GM12891 (cell line): ENCODE measurements around the gene LATS2.
"Not testable (repeated sequence)": the region's sequence is repeated elsewhere in the genome, so short reads cannot be mapped to it uniquely, and the experiment has no call there.

ENCODE experiments used
- DNase-seq: peaks from one replicate; pipeline ENCODE4 v3.0.0; 2011; ENCODE audit warnings: low spot score; ENCODE audit not compliant: insufficient read length
- FAIRE-seq: peaks from 2 replicates; lab custom pipeline; 2011; peaks lifted over from hg19 to GRCh38; lab: Jason Lieb, UNC
- PAX5 ChIP-seq: IDR thresholded peaks from 2 replicates; pipeline ENCODE4 v1.6.1; 2011; ENCODE audit warnings: low read length, moderate library complexity, mild to moderate bottlenecking; ENCODE audit not compliant: insufficient read depth, severe bottlenecking
- POLR2A ChIP-seq: IDR thresholded peaks from 2 replicates; pipeline ENCODE4 v1.6.1; 2011; ENCODE audit warnings: low read depth, low read length, control low read depth
- POLR2AphosphoS5 ChIP-seq: IDR thresholded peaks from 2 replicates; pipeline ENCODE4 v1.6.1; 2011; ENCODE audit warnings: low read depth, low read length, control low read depth
- POU2F2 ChIP-seq: IDR thresholded peaks from 2 replicates; pipeline ENCODE4 v1.6.1; 2011; ENCODE audit warnings: low read depth, mild to moderate bottlenecking, control low read depth, low read length, moderate library complexity
- SPI1 ChIP-seq: IDR thresholded peaks from 2 replicates; pipeline ENCODE4 v1.6.1; 2011; ENCODE audit warnings: low read depth, low read length, control low read depth
- TAF1 ChIP-seq: IDR thresholded peaks from 2 replicates; pipeline ENCODE4 v1.6.1; 2011; ENCODE audit warnings: low read depth, low read length, control low read depth

Gene LATS2

GRCh38 chr13:21050288-21051197 lies 10.8 kb downstream of the LATS2 start:
- TF ChIP-seq PAX5 (no peak), SPI1 (no peak), POLR2AphosphoS5 (no peak), POLR2A (no peak), POU2F2 (no peak), TAF1 (no peak)
- FAIRE-seq (no peak), DNase-seq (no peak)

DNA sequence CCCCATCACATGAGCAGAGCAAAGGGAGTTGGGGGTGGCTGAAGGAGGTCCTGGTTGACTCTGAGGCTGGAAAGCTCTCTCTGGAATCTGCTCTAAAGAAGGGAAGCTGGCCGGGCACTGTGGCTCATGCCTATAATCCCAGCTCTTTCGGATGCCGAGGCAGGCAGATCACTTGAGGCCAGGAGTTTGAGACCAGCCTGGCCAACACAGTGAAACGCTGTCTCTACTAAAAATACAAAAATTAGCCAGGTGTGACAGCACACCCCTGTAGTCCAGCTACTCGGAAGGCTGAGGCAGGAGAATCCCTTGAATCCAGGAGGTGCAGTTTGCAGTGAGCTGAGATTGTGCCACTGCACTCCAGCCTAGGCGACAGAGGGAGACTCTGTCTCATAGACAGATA lies 11.7 kb downstream of the LATS2 start:
- FAIRE-seq, DNase-seq: not testable (repeated sequence)

- TF ChIP-seq TAF1, result no peak
- TF ChIP-seq PAX5, result no peak
- no peak for TF ChIP-seq POLR2A
- TF ChIP-seq POU2F2, result no peak
- no peak for TF ChIP-seq SPI1
- no peak for TF ChIP-seq POLR2AphosphoS5
- DNase-seq (no peak), FAIRE-seq (no peak)
These were observed 12.3 kb downstream of the LATS2 start for GRCh38 chr13:21048901-21049698.

- DNase-seq (no peak), FAIRE-seq (no peak)
These were observed 13.6 kb downstream of the LATS2 start for GRCh38 chr13:21047591-21048282.

GRCh38 chr13:21047087-21047486 lies 14.3 kb downstream of the LATS2 start:
- no peak for TF ChIP-seq POU2F2
- no peak for TF ChIP-seq TAF1
- no peak for TF ChIP-seq POLR2AphosphoS5
- TF ChIP-seq PAX5, result no peak
- TF ChIP-seq SPI1, result no peak
- TF ChIP-seq POLR2A, result no peak
- DNase-seq, result no peak
- FAIRE-seq, result no peak

More at GRCh38 chr13:21047591-21048282, 13.6 kb downstream of the LATS2 start:
- TF ChIP-seq SPI1, result no peak
- no peak for TF ChIP-seq POLR2AphosphoS5

GRCh38 chr13:21046203-21046602 lies 15.2 kb downstream of the LATS2 start:
- TF ChIP-seq SPI1 (no peak), POU2F2 (no peak), POLR2AphosphoS5 (no peak), PAX5 (no peak), POLR2A (no peak), TAF1 (no peak)
- DNase-seq (no peak), FAIRE-seq (no peak)

GRCh38 chr13:21045100-21045499 lies 16.3 kb downstream of the LATS2 start:
- no peak for FAIRE-seq
- no peak for DNase-seq
- TF ChIP-seq TAF1 (no peak), SPI1 (no peak), POLR2AphosphoS5 (no peak), POLR2A (no peak), POU2F2 (no peak), PAX5 (no peak)

DNA sequence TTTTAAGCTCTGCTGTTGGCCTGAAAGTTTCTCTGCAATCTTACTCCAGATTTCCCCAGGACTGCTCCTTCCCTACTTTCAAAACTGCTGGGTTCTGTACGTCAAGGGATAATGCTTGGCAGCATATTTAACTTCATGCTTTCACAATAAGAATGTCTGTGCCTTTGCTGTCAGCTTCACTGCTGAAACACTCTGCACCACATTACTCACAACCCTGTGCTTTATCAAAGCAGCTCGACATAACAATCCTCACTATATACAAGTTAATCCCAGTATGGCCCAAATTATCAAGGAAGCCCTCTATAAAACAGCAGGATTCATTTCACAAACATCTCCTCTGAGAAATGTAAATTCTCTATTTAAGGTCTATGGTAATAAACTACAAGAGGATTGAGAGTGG lies 17.5 kb downstream of the LATS2 start:
- FAIRE-seq (no peak), DNase-seq (no peak)
- TF ChIP-seq SPI1 (no peak), POU2F2 (no peak)

DNA sequence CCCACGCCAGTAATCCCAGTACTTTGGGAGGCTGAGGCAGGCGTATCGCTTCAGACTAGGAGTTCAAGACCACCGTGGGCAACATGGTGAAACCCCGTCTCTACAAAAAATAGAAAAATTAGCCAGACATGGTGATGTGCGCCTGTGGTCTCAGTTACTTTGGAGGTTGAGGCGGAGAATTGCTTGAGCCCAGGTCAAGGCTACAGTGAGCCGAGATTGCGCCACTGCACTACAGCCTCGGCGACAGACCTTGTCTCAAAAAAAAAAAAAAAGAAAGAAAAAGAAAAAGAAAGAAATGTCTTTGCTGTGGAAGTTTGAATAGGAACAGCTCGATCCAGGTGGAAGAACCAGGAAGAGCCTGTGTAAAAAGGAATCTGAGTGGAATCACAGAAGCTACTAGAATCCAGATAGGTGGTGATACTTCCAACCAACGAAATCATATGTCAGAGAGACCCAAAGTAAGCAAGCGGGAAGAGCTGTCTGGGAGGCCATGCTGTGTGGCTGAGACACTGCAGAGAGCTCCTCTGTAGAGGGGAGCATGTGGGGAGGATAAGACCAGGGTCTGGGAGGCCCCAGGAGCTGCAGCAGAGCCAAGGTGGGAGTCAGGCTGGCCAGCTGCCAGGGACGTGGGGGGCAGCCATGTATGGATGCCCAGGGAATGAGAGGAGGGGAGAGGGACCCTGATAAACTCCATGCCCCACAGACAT lies 21.1 kb downstream of the LATS2 start:
- FAIRE-seq, result no peak
- TF ChIP-seq POLR2A, result no peak
- no peak for TF ChIP-seq PAX5
- no peak for TF ChIP-seq POU2F2
- no peak for TF ChIP-seq SPI1
- TF ChIP-seq TAF1, result no peak
- no peak for TF ChIP-seq POLR2AphosphoS5
- DNase-seq, result no peak
